ENCODE results near the gene TLX1.

TLX1 gene

DNA sequence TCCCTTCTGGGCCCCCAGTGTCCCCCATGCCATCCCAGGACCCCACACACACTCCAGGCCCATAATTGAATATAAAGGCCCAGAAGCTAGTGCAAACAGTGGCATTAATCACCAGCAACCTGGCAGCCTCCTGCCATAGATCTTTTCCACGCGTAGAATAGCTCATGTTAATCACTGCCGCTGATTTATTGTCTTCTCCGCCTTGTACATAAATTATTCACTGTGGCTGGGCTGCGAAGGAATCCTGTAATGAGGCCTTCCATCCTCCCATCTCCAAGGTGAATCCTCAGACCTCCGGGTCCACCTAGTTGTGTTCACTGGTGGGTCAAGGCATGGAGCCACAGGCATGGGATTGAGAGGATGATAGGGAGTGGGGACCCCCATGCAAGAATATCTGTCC, 36.1 kb upstream of the TLX1 start:
- Histone ChIP-seq H3K4me1 (ENCODE audit: control insufficient read depth, insufficient read depth, low read length, poor library complexity, severe bottlenecking) (peaks cover 4% of the 10 kb centered on the region), H3K27ac (ENCODE audit: insufficient read depth, low read length, poor library complexity, severe bottlenecking) (no peak overlapping the region), H3K27me3 (replicated peaks; ENCODE audit: control insufficient read depth, insufficient read depth, low read length, poor library complexity, severe bottlenecking) (peaks cover 16% of the 10 kb centered on the region), H3K9me3 (ENCODE audit: control insufficient read depth, low read length) (no peaks in the 10 kb centered on the region), H3K36me3 (ENCODE audit: control insufficient read depth, insufficient read depth, low read length) (no peaks in the 10 kb centered on the region), H3K4me3 (ENCODE audit: insufficient read depth, low read depth, low read length, poor library complexity, severe bottlenecking) (no peak overlapping the region)
- no peak for DNase-seq

DNA sequence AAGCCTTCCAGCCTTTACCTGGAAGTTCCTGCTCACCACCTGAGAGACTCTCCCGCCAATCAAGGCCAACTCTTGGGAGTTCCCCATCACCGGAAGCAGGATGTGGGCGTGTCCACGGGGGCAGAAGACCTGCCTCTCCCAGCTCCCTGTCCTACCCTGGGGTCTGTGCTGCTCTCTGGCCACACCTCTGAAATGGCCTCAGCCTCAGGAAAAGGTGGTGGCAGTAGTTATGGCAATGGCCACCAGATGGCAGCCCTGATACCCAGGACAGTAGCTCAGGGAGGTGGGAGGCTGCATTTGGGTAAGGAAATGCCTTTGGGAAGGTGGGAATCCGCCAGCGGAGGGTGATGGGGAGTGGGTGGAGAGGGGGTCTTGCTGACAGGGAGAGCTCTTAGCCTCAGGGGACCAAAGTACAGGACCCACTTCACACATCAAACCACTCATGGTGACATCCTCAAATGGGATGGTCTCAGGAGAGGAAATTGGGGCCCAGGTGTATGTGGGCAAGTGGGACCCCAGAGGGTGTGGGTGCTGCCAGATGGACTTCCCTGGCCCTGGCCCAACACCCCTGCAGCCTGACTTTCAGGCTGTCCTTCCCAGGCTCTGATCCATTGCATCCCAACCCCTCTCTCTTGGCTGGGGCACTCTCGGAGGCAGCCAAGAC, 35.4 kb upstream of the TLX1 start:
- Histone ChIP-seq H3K27ac (ENCODE audit: insufficient read depth, low read length, poor library complexity, severe bottlenecking) (no peak overlapping the region), H3K4me1 (ENCODE audit: control insufficient read depth, insufficient read depth, low read length, poor library complexity, severe bottlenecking) (peaks cover 4% of the 10 kb centered on the region), H3K36me3 (ENCODE audit: control insufficient read depth, insufficient read depth, low read length) (no peaks in the 10 kb centered on the region), H3K4me3 (ENCODE audit: insufficient read depth, low read depth, low read length, poor library complexity, severe bottlenecking) (no peak overlapping the region), H3K9me3 (ENCODE audit: control insufficient read depth, low read length) (no peaks in the 10 kb centered on the region), H3K27me3 (replicated peaks; ENCODE audit: control insufficient read depth, insufficient read depth, low read length, poor library complexity, severe bottlenecking) (peaks cover 20% of the 10 kb centered on the region)
- DNase-seq = peak; percentile 21 to 56 (median 44)

DNA sequence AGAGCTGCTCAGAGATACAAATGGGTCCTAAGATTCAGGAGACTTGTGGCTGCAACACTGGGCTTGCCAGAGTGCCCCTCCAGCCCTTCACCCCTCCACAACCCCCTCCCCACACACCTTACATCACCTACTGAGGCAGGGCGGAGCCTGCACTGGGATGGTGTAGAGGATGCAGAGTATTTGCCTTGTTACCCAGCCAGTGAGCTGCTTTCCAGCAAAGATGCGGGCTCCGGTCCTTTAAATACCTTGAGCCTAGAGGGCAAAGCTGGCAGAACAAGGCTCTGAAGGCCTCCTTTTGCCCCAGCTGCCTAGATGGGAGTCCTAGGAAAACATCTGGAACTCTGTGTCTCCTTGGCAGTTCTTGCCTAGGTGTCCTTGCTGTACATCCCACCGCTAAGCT, 34.7 kb upstream of the TLX1 start:
- Histone ChIP-seq H3K4me1 (ENCODE audit: control insufficient read depth, insufficient read depth, low read length, poor library complexity, severe bottlenecking) (peaks cover 4% of the 10 kb centered on the region), H3K27me3 (replicated peaks; ENCODE audit: control insufficient read depth, insufficient read depth, low read length, poor library complexity, severe bottlenecking) (peaks cover 25% of the 10 kb centered on the region), H3K9me3 (ENCODE audit: control insufficient read depth, low read length) (no peaks in the 10 kb centered on the region), H3K4me3 (ENCODE audit: insufficient read depth, low read depth, low read length, poor library complexity, severe bottlenecking) (no peak overlapping the region), H3K27ac (ENCODE audit: insufficient read depth, low read length, poor library complexity, severe bottlenecking) (no peak overlapping the region), H3K36me3 (ENCODE audit: control insufficient read depth, insufficient read depth, low read length) (no peaks in the 10 kb centered on the region)
- DNase-seq = no peak

DNA sequence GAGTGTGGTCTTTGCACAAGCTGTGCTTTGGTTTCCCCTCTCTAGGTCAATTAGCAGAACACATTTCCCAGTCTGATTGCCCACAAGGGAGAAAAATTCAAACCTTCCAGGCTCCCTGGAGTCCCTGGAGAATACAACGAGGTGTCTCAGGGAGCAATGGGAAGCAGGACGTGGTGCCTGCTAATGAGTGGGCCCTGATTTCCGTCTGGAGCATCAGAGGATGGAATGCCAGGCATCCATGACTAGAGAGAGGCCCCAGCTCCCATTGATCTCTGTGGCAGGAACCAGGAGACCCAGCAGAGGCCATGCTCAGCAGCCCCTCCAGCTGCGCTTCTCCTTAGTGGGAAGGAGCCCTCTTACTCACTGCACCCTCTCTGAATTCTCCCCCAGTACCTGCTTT, 33.2 kb upstream of the TLX1 start:
- H3K4me3 ChIP-seq (ENCODE audit: insufficient read depth, low read depth, low read length, poor library complexity, severe bottlenecking) = no peak overlapping the region
- no peaks in the 10 kb centered on the region for H3K9me3 ChIP-seq (ENCODE audit: control insufficient read depth, low read length)
- H3K4me1 ChIP-seq (ENCODE audit: control insufficient read depth, insufficient read depth, low read length, poor library complexity, severe bottlenecking) = peaks cover 4% of the 10 kb centered on the region
- no peak for DNase-seq
- no peak overlapping the region for H3K27ac ChIP-seq (ENCODE audit: insufficient read depth, low read length, poor library complexity, severe bottlenecking)
- peaks cover 27% of the 10 kb centered on the region for H3K27me3 ChIP-seq (replicated peaks; ENCODE audit: control insufficient read depth, insufficient read depth, low read length, poor library complexity, severe bottlenecking)
- no peaks in the 10 kb centered on the region for H3K36me3 ChIP-seq (ENCODE audit: control insufficient read depth, insufficient read depth, low read length)

DNA sequence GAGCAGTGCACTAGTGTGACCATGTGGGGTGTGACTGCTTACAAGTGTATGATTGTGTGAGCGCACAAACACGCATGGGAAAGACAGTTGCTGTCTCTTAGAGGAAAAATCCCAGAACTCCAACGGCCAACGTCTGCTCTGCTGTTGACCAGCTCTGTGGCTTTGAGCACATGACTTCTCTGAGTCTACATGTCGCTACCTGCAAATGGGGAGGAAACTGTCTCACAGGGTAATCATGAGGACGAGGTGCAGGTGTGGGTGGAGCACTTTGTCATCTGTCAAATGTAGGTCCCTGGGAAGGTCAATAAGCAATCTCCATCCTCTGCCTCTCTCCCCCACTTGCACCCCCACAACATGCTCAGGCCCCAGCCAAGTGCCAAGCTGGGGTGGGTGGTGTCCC, 31.2 kb upstream of the TLX1 start:
- Histone ChIP-seq H3K4me3 (ENCODE audit: insufficient read depth, low read depth, low read length, poor library complexity, severe bottlenecking) (no peak overlapping the region), H3K4me1 (ENCODE audit: control insufficient read depth, insufficient read depth, low read length, poor library complexity, severe bottlenecking) (peaks cover 4% of the 10 kb centered on the region), H3K9me3 (ENCODE audit: control insufficient read depth, low read length) (no peaks in the 10 kb centered on the region), H3K36me3 (ENCODE audit: control insufficient read depth, insufficient read depth, low read length) (no peaks in the 10 kb centered on the region), H3K27ac (ENCODE audit: insufficient read depth, low read length, poor library complexity, severe bottlenecking) (no peak overlapping the region), H3K27me3 (replicated peaks; ENCODE audit: control insufficient read depth, insufficient read depth, low read length, poor library complexity, severe bottlenecking) (peaks cover 27% of the 10 kb centered on the region)
- DNase-seq = no peak

DNA sequence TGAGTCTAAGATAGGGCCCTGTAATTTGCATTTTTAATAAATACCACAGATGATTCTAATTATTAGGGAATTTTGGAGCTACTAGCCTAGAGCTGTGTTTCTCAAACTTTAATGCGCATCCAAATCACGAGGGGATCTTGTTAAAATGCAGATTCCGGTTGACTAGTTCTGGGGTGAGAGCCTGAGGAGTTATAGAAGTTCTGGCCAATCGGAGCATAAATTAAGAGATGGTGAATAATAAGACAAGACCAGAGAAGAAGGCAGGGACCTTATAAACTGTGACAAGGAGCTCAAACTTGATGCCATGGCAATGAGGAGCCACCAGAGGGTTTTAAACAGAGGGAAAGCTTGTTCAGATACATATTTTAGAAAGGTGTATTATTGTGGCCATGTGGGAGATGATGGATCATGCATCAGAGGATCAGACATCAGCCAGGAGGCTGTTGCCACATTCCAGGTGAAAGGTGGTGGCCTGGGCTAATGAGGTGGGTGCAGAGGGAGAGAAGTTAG, 29.7 kb upstream of the TLX1 start:
- peaks cover 19% of the 10 kb centered on the region for H3K27me3 ChIP-seq (replicated peaks; ENCODE audit: control insufficient read depth, insufficient read depth, low read length, poor library complexity, severe bottlenecking)
- no peak overlapping the region for H3K4me3 ChIP-seq (ENCODE audit: insufficient read depth, low read depth, low read length, poor library complexity, severe bottlenecking)
- no peak overlapping the region for H3K27ac ChIP-seq (ENCODE audit: insufficient read depth, low read length, poor library complexity, severe bottlenecking)
- no peaks in the 10 kb centered on the region for H3K36me3 ChIP-seq (ENCODE audit: control insufficient read depth, insufficient read depth, low read length)
- H3K9me3 ChIP-seq (ENCODE audit: control insufficient read depth, low read length) = no peaks in the 10 kb centered on the region
- DNase-seq = no peak
- H3K4me1 ChIP-seq (ENCODE audit: control insufficient read depth, insufficient read depth, low read length, poor library complexity, severe bottlenecking) = no peaks in the 10 kb centered on the region

DNA sequence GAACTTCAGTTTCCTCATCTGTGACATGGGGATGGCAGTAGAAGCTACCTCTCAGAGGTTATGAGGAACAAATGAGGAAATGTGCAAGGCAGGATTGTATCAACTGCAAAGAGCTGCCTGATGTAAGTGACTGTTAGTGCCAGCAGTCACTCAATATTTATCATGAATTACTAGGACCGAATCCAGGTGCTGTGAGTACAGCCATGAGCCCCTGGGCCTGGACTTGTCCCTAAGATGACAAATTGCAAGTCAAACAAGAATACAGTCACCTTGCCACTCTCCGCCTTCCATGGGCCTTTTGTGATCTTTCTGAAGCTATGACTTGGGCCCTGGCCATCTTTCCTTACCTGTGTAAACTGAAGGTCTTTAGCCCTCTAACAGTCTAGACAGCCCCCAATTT, 27.7 kb upstream of the TLX1 start:
- no peaks in the 10 kb centered on the region for H3K4me1 ChIP-seq (ENCODE audit: control insufficient read depth, insufficient read depth, low read length, poor library complexity, severe bottlenecking)
- H3K27me3 ChIP-seq (replicated peaks; ENCODE audit: control insufficient read depth, insufficient read depth, low read length, poor library complexity, severe bottlenecking) = peaks cover 15% of the 10 kb centered on the region
- no peak for DNase-seq
- no peak overlapping the region for H3K4me3 ChIP-seq (ENCODE audit: insufficient read depth, low read depth, low read length, poor library complexity, severe bottlenecking)
- H3K27ac ChIP-seq (ENCODE audit: insufficient read depth, low read length, poor library complexity, severe bottlenecking) = no peak overlapping the region
- H3K36me3 ChIP-seq (ENCODE audit: control insufficient read depth, insufficient read depth, low read length) = no peaks in the 10 kb centered on the region
- no peaks in the 10 kb centered on the region for H3K9me3 ChIP-seq (ENCODE audit: control insufficient read depth, low read length)

DNA sequence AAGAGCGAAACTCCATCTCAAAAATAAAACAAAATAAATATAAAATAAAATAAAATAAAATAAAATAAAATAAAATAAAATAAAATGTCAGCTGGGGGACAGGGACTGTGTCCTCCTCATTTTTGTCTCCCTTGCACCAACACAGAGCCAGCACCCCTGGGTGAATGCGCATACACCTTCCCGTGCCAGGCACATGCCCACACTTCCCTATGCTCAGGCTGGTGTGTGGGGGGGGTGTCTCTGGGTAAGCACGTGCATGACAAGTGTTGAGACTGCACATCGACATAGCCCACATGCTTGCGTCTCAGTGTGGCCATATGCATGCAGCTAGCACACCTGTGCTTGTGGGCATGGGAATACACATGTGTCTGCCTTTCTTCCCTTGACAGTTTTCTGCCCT, 24.7 kb upstream of the TLX1 start:
- H3K4me3 ChIP-seq (ENCODE audit: insufficient read depth, low read depth, low read length, poor library complexity, severe bottlenecking) = no peak overlapping the region
- H3K9me3 ChIP-seq (ENCODE audit: control insufficient read depth, low read length) = no peaks in the 10 kb centered on the region
- H3K27me3 ChIP-seq (replicated peaks; ENCODE audit: control insufficient read depth, insufficient read depth, low read length, poor library complexity, severe bottlenecking) = peaks cover 9% of the 10 kb centered on the region
- no peak overlapping the region for H3K27ac ChIP-seq (ENCODE audit: insufficient read depth, low read length, poor library complexity, severe bottlenecking)
- DNase-seq = no peak
- H3K4me1 ChIP-seq (ENCODE audit: control insufficient read depth, insufficient read depth, low read length, poor library complexity, severe bottlenecking) = no peaks in the 10 kb centered on the region
- H3K36me3 ChIP-seq (ENCODE audit: control insufficient read depth, insufficient read depth, low read length) = no peaks in the 10 kb centered on the region

DNA sequence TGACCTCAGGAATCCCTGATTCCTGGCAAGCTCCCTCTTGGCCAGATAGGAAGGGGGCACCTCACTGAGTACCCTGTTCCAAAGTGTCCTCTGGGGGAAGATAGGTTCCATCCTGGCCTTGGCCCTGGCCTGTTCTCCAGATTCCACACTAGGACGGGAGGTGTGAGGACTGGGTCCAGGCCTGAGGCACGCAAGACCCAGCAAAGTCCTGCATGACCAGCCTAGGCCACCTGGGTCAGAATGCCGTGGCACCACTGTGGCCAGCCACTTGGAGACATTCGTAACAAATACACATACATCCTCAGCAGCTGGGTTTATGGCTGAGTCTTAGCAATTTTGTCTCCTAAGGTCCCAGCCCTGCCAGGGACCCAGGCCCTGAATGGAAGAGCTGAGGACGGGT, 23.3 kb upstream of the TLX1 start:
- Histone ChIP-seq H3K4me1 (ENCODE audit: control insufficient read depth, insufficient read depth, low read length, poor library complexity, severe bottlenecking) (no peaks in the 10 kb centered on the region), H3K4me3 (ENCODE audit: insufficient read depth, low read depth, low read length, poor library complexity, severe bottlenecking) (no peak overlapping the region), H3K27me3 (replicated peaks; ENCODE audit: control insufficient read depth, insufficient read depth, low read length, poor library complexity, severe bottlenecking) (peaks cover 4% of the 10 kb centered on the region), H3K27ac (ENCODE audit: insufficient read depth, low read length, poor library complexity, severe bottlenecking) (no peak overlapping the region), H3K36me3 (ENCODE audit: control insufficient read depth, insufficient read depth, low read length) (no peaks in the 10 kb centered on the region), H3K9me3 (ENCODE audit: control insufficient read depth, low read length) (no peaks in the 10 kb centered on the region)
- DNase-seq = no peak

DNA sequence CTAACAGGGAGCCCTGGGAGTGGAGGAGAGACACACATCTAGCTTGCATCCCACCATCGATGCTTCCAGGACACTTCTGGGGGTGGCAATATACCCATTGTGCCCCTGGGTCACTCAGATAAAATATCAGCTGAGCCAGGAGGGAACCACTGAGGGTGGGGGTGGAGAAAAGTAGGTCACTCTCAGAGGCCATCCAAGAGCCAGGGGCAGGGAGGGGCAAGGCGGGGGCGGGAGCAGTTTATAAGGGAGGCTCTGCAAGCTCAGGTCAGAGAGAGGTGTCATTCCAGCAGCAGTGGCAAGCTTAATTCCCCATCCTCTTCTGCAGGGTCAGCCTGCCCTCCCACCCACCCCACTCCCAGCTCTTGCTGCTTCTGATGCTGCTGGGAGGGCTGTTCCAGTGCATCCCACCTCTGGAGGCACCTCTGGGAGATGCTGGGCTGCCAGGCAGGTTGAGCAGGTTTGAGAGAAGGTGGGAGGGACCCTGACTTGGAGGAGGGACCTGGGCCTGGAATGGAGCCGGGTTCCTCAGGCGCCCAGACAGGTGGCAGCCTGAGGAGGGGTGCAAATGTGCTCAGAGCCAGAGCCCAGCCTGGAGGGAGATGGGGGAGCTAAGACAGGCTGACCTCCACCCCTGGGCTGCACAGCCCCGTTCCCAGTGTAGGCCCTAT, 20.1 kb upstream of the TLX1 start:
- Histone ChIP-seq H3K4me1 (ENCODE audit: control insufficient read depth, insufficient read depth, low read length, poor library complexity, severe bottlenecking) (no peaks in the 10 kb centered on the region), H3K27ac (ENCODE audit: insufficient read depth, low read length, poor library complexity, severe bottlenecking) (no peak overlapping the region), H3K4me3 (ENCODE audit: insufficient read depth, low read depth, low read length, poor library complexity, severe bottlenecking) (no peak overlapping the region), H3K27me3 (replicated peaks; ENCODE audit: control insufficient read depth, insufficient read depth, low read length, poor library complexity, severe bottlenecking) (peaks cover 15% of the 10 kb centered on the region), H3K36me3 (ENCODE audit: control insufficient read depth, insufficient read depth, low read length) (no peaks in the 10 kb centered on the region), H3K9me3 (ENCODE audit: control insufficient read depth, low read length) (no peaks in the 10 kb centered on the region)
- no peak for DNase-seq

All from effector memory CD4-positive, alpha-beta T cell (primary cell).